Thyroid gland (tissue), 4 donors: ENCODE measurements around the gene INO80E. TPM values are rescaled to one million over a fixed set of nuclear protein-coding genes. Genes with fewer than 3 reads are reported as not detected.

Experiments
- DNase-seq, 2 donors: peaks; one replicate each; pipeline ENCODE4 v3.0.0-alpha.2; 2019
- H3K27ac ChIP-seq, 3 donors: fragments of 200-600 bp; sonication (generic); 1 replicate in 2 of 3; 2 replicates in 1 of 3; pipeline ENCODE4 v1.5.1; 2016 to 2019; ENCODE audit warnings: mild to moderate bottlenecking in 1 of 3, moderate library complexity in 1 of 3
- H3K27me3 ChIP-seq: fragments of 200-600 bp; sonication (generic); one replicate; pipeline ENCODE4 v1.5.1; 2019
- H3K36me3 ChIP-seq, 2 donors: fragments of 200-600 bp; sonication (generic); one replicate each; pipeline ENCODE4 v1.5.1; 2016 to 2019
- H3K4me1 ChIP-seq, 2 donors: fragments of 200-600 bp; sonication (generic); one replicate each; pipeline ENCODE4 v1.5.1; 2017 to 2019
- H3K4me3 ChIP-seq, 3 donors: fragments of 200-600 bp; sonication (generic); replicated peaks in 1 of 3; 1 replicate in 2 of 3; 2 replicates in 1 of 3; pipeline ENCODE4 v1.5.1; 2016; ENCODE audit warnings: mild to moderate bottlenecking in 1 of 3
- H3K9me3 ChIP-seq: fragments of 200-600 bp; sonication (generic); one replicate; pipeline ENCODE4 v1.5.1; 2017
- CTCF ChIP-seq, 6 experiments: fragments of 200-600 bp in 3 of 6; fragments of 450-650 bp in 3 of 6; sonication (generic) in 3 of 6; IDR thresholded peaks; one replicate each; pipeline ENCODE4 v1.5.1; 2016 to 2019; ENCODE audit warnings: antibody characterized with exemption in 6 of 6, mild to moderate bottlenecking in 2 of 6, inconsistent platforms in 1 of 6, moderate library complexity in 1 of 6
- POLR2A ChIP-seq, 2 donors: fragments of 450-650 bp; IDR thresholded peaks; one replicate each; pipeline ENCODE4 v1.6.1; 2017; ENCODE audit warnings: antibody characterized with exemption in 2 of 2, mild to moderate bottlenecking in 2 of 2, moderate library complexity in 1 of 2
- WGBS, 2 donors: methylation state at CpG; one replicate each; pipeline ENCODE4 v1.1.5; 2017; 5-methylcytosine and 5-hydroxymethylcytosine counted together
- intact Hi-C: fragments of 100-400 bp; cut with DNase I; formaldehyde crosslinking; loops from one replicate; pipeline ENCODE4 v1.15.1; 2023
- total RNA-seq, 4 donors: library from RNA; depleted of rRNA; stranded (reverse); fragments of >200 nt; gene quantifications; one replicate each; pipeline ENCODE4 v1.2.3, GENCODE V29; 2016

Gene INO80E
- total RNA-seq, 4 donors from 2014 or later: 45.9 to 165 (median 142) TPM

GRCh38 chr16:30006095-30006473 is 10.0 kb downstream of the INO80E start:
- H3K4me1 ChIP-seq: peaks cover 7% of the 10 kb centered on the region in 2 donors
- DNase-seq: no peak
- intact Hi-C loops: no loop called here
- no peak overlapping the region for H3K27ac ChIP-seq
- no peaks in the 10 kb centered on the region for H3K9me3 ChIP-seq
- WGBS, 2 donors: 83 to 92% methylated on average over 1 to 10 of the region's 18 CpGs
- H3K27me3 ChIP-seq: peaks cover 13% of the 10 kb centered on the region
- TF ChIP-seq POLR2A (IDR thresholded peaks at IDR 0.05) (no peak), CTCF (IDR thresholded peaks at IDR 0.05) (no peak)
- H3K36me3 ChIP-seq: peaks cover 0 to 2% of the 10 kb centered on the region in 2 donors
- H3K4me3 ChIP-seq: no peak overlapping the region

GRCh38 chr16:30006659-30007377 is 10.8 kb downstream of the INO80E start:
- H3K27ac ChIP-seq: no peak overlapping the region
- no peaks in the 10 kb centered on the region for H3K9me3 ChIP-seq
- H3K4me3 ChIP-seq: no peak overlapping the region
- 79 to 83% methylated on average over 22 to 25 of the region's 34 CpGs for WGBS, 2 donors
- TF ChIP-seq POLR2A (IDR thresholded peaks at IDR 0.05) (no peak), CTCF (IDR thresholded peaks at IDR 0.05) (no peak)
- peaks cover 9 to 13% of the 10 kb centered on the region in 2 donors for H3K4me1 ChIP-seq
- intact Hi-C loops: no loop called here
- H3K36me3 ChIP-seq: peaks cover 0 to 2% of the 10 kb centered on the region in 2 donors
- DNase-seq: no peak
- peaks cover 20% of the 10 kb centered on the region for H3K27me3 ChIP-seq

- DNase-seq: no peak
- Histone ChIP-seq H3K4me3 (no peak overlapping the region), H3K36me3 (no peaks in the 10 kb centered on the region), H3K27me3 (peaks cover 20% of the 10 kb centered on the region), H3K27ac (no peak overlapping the region), H3K9me3 (no peaks in the 10 kb centered on the region), H3K4me1 (peaks cover 9 to 13% of the 10 kb centered on the region in 2 donors)
- intact Hi-C loops: no loop called here
- TF ChIP-seq CTCF (IDR thresholded peaks at IDR 0.05) (no peak), POLR2A (IDR thresholded peaks at IDR 0.05) (no peak)
- WGBS, 2 donors: 62 to 73% methylated on average over 5 to 9 of the region's 11 CpGs
Measured at GRCh38 chr16:30007378-30007895, 11.4 kb downstream of the INO80E start.

GRCh38 chr16:30009085-30009862 is 13.2 kb downstream of the INO80E start:
- WGBS, 2 donors: 40 to 46% methylated on average over 22 to 25 of the region's 26 CpGs
- H3K27me3 ChIP-seq: peaks cover 20% of the 10 kb centered on the region
- no peaks in the 10 kb centered on the region for H3K36me3 ChIP-seq
- DNase-seq: no peak
- no peak overlapping the region for H3K27ac ChIP-seq
- intact Hi-C loops: no loop called here
- TF ChIP-seq POLR2A (IDR thresholded peaks at IDR 0.05) (no peak), CTCF (IDR thresholded peaks at IDR 0.05) (no peak)
- H3K9me3 ChIP-seq: no peaks in the 10 kb centered on the region
- no peak overlapping the region for H3K4me3 ChIP-seq
- peaks cover 9 to 13% of the 10 kb centered on the region in 2 donors for H3K4me1 ChIP-seq
